Endothelial cell of umbilical vein (primary cell): ENCODE data around the gene RHOA. TPM values are rescaled to one million over a fixed set of nuclear protein-coding genes. Genes with fewer than 3 reads are reported as not detected.

ENCODE experiments used
- BruUV-seq: library from RNA; stranded (reverse); fragments of 400-500 nt; replicated peaks from 2 replicates; lab custom pipeline; 2021; lab: Mats Ljungman, UMichigan
- CTCF ChIA-PET: fragments of 300-600, 350-600 bp; sonication (Branson Sonifier 250); formaldehyde crosslinking; loops from one replicate; lab custom pipeline; 2021; ENCODE audit warnings: antibody characterized with exemption, inconsistent platforms; lab: Charles Lee
- POLR2A ChIA-PET: fragments of 300-600, 350-600 bp; sonication (Branson Sonifier 250); formaldehyde crosslinking; loops from one replicate; lab custom pipeline; 2021; ENCODE audit warnings: antibody characterized with exemption, inconsistent platforms; lab: Charles Lee
- DNase-seq: peaks from one replicate; pipeline ENCODE4 v3.0.0-alpha.2; 2011; ENCODE audit warnings: low read depth, low spot score
- FAIRE-seq: peaks from 2 replicates; lab custom pipeline; 2011; peaks lifted over from hg19 to GRCh38; lab: Jason Lieb, UNC
- H2AFZ ChIP-seq: 2 replicates; pipeline ENCODE4 v1.6.0; 2012; ENCODE audit warnings: low read depth, low read length, control low read depth, inconsistent platforms
- H3K27ac ChIP-seq: 2 replicates; pipeline ENCODE4 v1.5.1; 2011; ENCODE audit warnings: low read depth, mild to moderate bottlenecking, control low read depth, low read length, moderate library complexity; ENCODE audit not compliant: insufficient read depth
- H3K27me3 ChIP-seq, 2 experiments: 2 replicates each; pipeline versions ENCODE4 v1.6.0 to v1.6.1; 2011; ENCODE audit warnings: low read length in 2 of 2, mixed read lengths in 1 of 2; ENCODE audit not compliant: control insufficient read depth in 2 of 2, insufficient read depth in 2 of 2
- H3K36me3 ChIP-seq, 2 experiments: 2 replicates in 1 of 2; 3 replicates in 1 of 2; pipeline ENCODE4 v1.5.1; 2011; ENCODE audit warnings: low read length in 2 of 2, mild to moderate bottlenecking in 1 of 2, moderate library complexity in 1 of 2; ENCODE audit not compliant: control insufficient read depth in 2 of 2, insufficient read depth in 2 of 2; ENCODE audit errors: extremely low read depth in 1 of 2
- H3K4me1 ChIP-seq: 3 replicates; pipeline ENCODE4 v1.5.1; 2011; ENCODE audit warnings: mild to moderate bottlenecking, low read length; ENCODE audit not compliant: control insufficient read depth, insufficient read depth; ENCODE audit errors: extremely low read depth
- H3K4me2 ChIP-seq: 2 replicates; pipeline ENCODE4 v1.6.1; 2011; ENCODE audit warnings: low read length, control low read depth, mixed read lengths; ENCODE audit not compliant: insufficient read depth
- H3K4me3 ChIP-seq, 3 experiments: fragments of 200-600 bp in 1 of 3; sonication (generic), shearing (Covaris generic) in 1 of 3; replicated peaks in 1 of 3; 2 replicates each; pipeline ENCODE4 v1.5.1; 2011 to 2016; ENCODE audit warnings: control low read depth in 3 of 3, low read length in 3 of 3, mild to moderate bottlenecking in 2 of 3, inconsistent platforms in 1 of 3, low read depth in 1 of 3, moderate library complexity in 1 of 3; ENCODE audit not compliant: insufficient read depth in 1 of 3
- H3K79me2 ChIP-seq: 2 replicates; pipeline ENCODE4 v1.6.0; 2012; ENCODE audit warnings: low read length, inconsistent platforms; ENCODE audit not compliant: control insufficient read depth, insufficient read depth
- H3K9ac ChIP-seq: replicated peaks from 2 replicates; pipeline ENCODE3; 2011; ENCODE audit warnings: low read length, control low read depth; ENCODE audit not compliant: insufficient read depth; ENCODE audit errors: extremely low read depth
- H3K9me1 ChIP-seq: replicated peaks from 3 replicates; pipeline ENCODE4 v1.6.0; 2011; ENCODE audit warnings: mild to moderate bottlenecking, low read length; ENCODE audit not compliant: control insufficient read depth, insufficient read depth; ENCODE audit errors: extremely low read depth
- H3K9me3 ChIP-seq: replicated peaks from 2 replicates; pipeline ENCODE4 v1.5.1; 2012; ENCODE audit warnings: low read length, inconsistent platforms; ENCODE audit not compliant: control insufficient read depth, insufficient read depth
- H4K20me1 ChIP-seq: replicated peaks from 2 replicates; pipeline ENCODE3; 2011; ENCODE audit warnings: mild to moderate bottlenecking, low read length; ENCODE audit not compliant: control insufficient read depth, insufficient read depth; ENCODE audit errors: extremely low read depth
- EZH2 ChIP-seq: IDR thresholded peaks from 2 replicates; pipeline ENCODE4 v1.6.1; 2012; ENCODE audit warnings: borderline replicate concordance, low read depth, mild to moderate bottlenecking, moderate library complexity, low read length, inconsistent platforms; ENCODE audit not compliant: severe bottlenecking
- GATA2 ChIP-seq: IDR thresholded peaks from 2 replicates; pipeline ENCODE4 v1.7.0; 2011; ENCODE audit warnings: low read depth, mild to moderate bottlenecking, moderate library complexity, mixed read lengths, low read length; ENCODE audit not compliant: insufficient read length, insufficient read depth
- JUN ChIP-seq: IDR thresholded peaks from 2 replicates; pipeline ENCODE4 v1.6.1; 2011; ENCODE audit warnings: borderline replicate concordance, low read depth; ENCODE audit not compliant: insufficient read length, insufficient read depth
- POLR2A ChIP-seq: IDR thresholded peaks from 2 replicates; pipeline ENCODE4 v1.6.1; 2012; ENCODE audit warnings: low read depth, mild to moderate bottlenecking, control low read depth, low read length
- POLR2AphosphoS5 ChIP-seq: IDR thresholded peaks from 2 replicates; pipeline ENCODE4 v1.6.1; 2012; ENCODE audit warnings: low read depth, mild to moderate bottlenecking, control low read depth, low read length, moderate library complexity; ENCODE audit not compliant: insufficient read depth
- dilution Hi-C: fragments of 300-500 bp; cut with MboI; formaldehyde crosslinking; loops from one replicate; pipeline ENCODE4 v1.15.0; 2019; ENCODE audit warnings: low sequenced_read_pairs; ENCODE audit not compliant: extremely low pct_ligation_motif_present
- intact Hi-C: fragments of 100-400 bp; cut with micrococcal nuclease; formaldehyde crosslinking; loops from one replicate; pipeline ENCODE4 v1.10.0; 2022
- polyA plus RNA-seq, 4 experiments: library from polyadenylated mRNA; depleted of rRNA in 3 of 4; stranded (reverse) in 3 of 4; unstranded in 1 of 4; fragments of >200 nt; gene quantifications; 2 replicates each; pipeline versions ENCODE4 v1.2.1 to v1.2.3, GENCODE V29; 2011 to 2012; ENCODE audit warnings: missing spikeins in 1 of 4
- total RNA-seq: library from RNA; stranded (reverse); gene quantifications from 2 replicates; pipeline ENCODE4 v1.2.3, GENCODE V29; 2021
- TF ChIP-seq, protein P1 (sequence below): IDR thresholded peaks from 2 replicates; pipeline ENCODE4 v1.6.1; 2011; ENCODE audit not compliant: insufficient read depth, insufficient read length
- TF ChIP-seq, protein P2 (sequence below), 2 donors: IDR thresholded peaks; 1 replicate in 1 of 2; 2 replicates in 1 of 2; pipeline ENCODE4 v1.5.1; 2011; ENCODE audit warnings: low read length in 2 of 2, mild to moderate bottlenecking in 2 of 2, moderate library complexity in 2 of 2, control low read depth in 1 of 2, inconsistent platforms in 1 of 2, low read depth in 1 of 2; ENCODE audit not compliant: insufficient read depth in 1 of 2; ENCODE audit errors: extremely low read depth in 1 of 2

RHOA gene
- total and polyA plus RNA-seq, 2 donors (not counting 3 experiments of a cell fraction or from before 2014, with no cell fraction given) = 450 to 580 TPM

DNA sequence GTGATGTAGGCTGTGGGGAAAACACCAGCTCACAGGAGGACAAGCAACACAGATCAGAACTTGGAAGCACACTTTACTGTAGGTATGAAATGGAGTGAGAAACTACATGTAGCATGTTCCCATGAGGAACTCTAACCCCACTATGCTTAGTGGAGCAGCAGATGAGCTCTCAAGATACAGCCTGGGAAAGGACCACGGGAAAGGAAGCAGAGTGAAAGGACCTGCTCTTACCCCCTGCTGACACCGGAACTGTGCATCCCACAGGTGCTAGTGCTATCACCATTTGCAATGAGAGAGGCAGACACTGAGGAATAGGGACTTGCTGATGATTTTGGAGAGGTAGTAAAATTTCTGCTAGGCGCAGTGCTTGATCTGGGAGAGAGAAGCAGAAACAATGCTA, 100.5 kb downstream of the RHOA start:
- dilution Hi-C loops = no loop called here
- H3K9ac ChIP-seq = no peak overlapping the region
- no peaks in the 10 kb centered on the region for H3K27me3 ChIP-seq
- POLR2A ChIA-PET = no interaction called here
- H3K27ac ChIP-seq = no peak overlapping the region
- no TSS peak for BruUV-seq
- H3K4me3 ChIP-seq = no peak overlapping the region
- H3K79me2 ChIP-seq = no peaks in the 10 kb centered on the region
- FAIRE-seq (no peak), DNase-seq (no peak)
- CTCF ChIA-PET = interaction anchor here (1.2 kb wide), 2 partner anchors 12 to 22 kb away, joined by 3 read pairs; no protein-coding TSS in a partner anchor
- H3K36me3 ChIP-seq = peaks cover 11 to 24% of the 10 kb centered on the region in 2 experiments
- H3K4me2 ChIP-seq = no peak overlapping the region
- intact Hi-C loops = no loop called here
- H3K9me1 ChIP-seq = no peaks in the 10 kb centered on the region
- TF ChIP-seq, protein P1, sequence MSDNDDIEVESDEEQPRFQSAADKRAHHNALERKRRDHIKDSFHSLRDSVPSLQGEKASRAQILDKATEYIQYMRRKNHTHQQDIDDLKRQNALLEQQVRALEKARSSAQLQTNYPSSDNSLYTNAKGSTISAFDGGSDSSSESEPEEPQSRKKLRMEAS = no peak
- TF ChIP-seq, protein P2, sequence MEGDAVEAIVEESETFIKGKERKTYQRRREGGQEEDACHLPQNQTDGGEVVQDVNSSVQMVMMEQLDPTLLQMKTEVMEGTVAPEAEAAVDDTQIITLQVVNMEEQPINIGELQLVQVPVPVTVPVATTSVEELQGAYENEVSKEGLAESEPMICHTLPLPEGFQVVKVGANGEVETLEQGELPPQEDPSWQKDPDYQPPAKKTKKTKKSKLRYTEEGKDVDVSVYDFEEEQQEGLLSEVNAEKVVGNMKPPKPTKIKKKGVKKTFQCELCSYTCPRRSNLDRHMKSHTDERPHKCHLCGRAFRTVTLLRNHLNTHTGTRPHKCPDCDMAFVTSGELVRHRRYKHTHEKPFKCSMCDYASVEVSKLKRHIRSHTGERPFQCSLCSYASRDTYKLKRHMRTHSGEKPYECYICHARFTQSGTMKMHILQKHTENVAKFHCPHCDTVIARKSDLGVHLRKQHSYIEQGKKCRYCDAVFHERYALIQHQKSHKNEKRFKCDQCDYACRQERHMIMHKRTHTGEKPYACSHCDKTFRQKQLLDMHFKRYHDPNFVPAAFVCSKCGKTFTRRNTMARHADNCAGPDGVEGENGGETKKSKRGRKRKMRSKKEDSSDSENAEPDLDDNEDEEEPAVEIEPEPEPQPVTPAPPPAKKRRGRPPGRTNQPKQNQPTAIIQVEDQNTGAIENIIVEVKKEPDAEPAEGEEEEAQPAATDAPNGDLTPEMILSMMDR (IDR thresholded peaks at IDR 0.05; ENCODE audit: extremely low read depth in 1 of 2, insufficient read depth in 1 of 2, low read depth in 1 of 2, low read length in 2 of 2) = no peak
- TF ChIP-seq EZH2 = no peak
- TF ChIP-seq POLR2AphosphoS5 = no peak
- TF ChIP-seq GATA2 = no peak
- no peak for TF ChIP-seq POLR2A
- TF ChIP-seq JUN = no peak
- H4K20me1 ChIP-seq = no peaks in the 10 kb centered on the region
- no peak overlapping the region for H2AFZ ChIP-seq
- no peaks in the 10 kb centered on the region for H3K9me3 ChIP-seq
- peaks cover 4% of the 10 kb centered on the region for H3K4me1 ChIP-seq
